Measurements from ENCODE around the gene RFXANK. TPM values are rescaled to one million over a fixed set of nuclear protein-coding genes. Genes with fewer than 3 reads are reported as not detected.

The RFXANK gene
- total RNA-seq, 1 donor from 2014 or later: 31.2 TPM

DNA sequence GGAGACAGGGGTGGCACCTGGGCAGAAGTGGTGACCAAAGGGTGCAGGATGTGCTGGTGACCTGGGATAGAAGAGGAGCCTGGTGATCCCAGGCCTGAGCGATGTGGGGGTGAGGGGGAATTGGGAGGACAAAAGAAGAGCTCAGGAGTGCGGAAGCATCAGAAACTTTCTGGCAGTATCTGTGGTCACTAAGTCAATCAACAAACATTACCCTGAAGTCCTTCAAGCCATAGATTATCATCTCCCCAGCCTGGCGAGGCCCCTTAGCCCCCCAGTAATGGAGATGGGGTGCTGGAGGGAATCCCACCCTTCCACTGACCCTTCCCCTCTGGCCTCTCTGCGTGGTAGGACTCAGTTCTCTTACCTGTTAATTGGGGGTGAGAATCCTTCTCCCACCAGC is 32.5 kb upstream of the RFXANK start:
- H3K9me3 Mint-ChIP-seq: no peaks in the 10 kb centered on the region
- H4K20me1 ChIP-seq (ENCODE audit: low read depth): no peaks in the 10 kb centered on the region
- H3K79me2 ChIP-seq (ENCODE audit: low read depth): no peaks in the 10 kb centered on the region
- no peak overlapping the region for H3K4me2 ChIP-seq
- H3K27me3 Mint-ChIP-seq (ENCODE audit: insufficient read depth, low read depth): peaks cover 5% of the 10 kb centered on the region
- H3K4me3 ChIP-seq: no peak overlapping the region
- no peak overlapping the region for H3K9ac ChIP-seq
- no peaks in the 10 kb centered on the region for H3F3A ChIP-seq (ENCODE audit: low read depth)
- H3K36me3 ChIP-seq: no peaks in the 10 kb centered on the region
- no peaks in the 10 kb centered on the region for H3K9me3 ChIP-seq (ENCODE audit: low read depth)
- H3K4me1 ChIP-seq: no peaks in the 10 kb centered on the region
- H3K27ac ChIP-seq: no peak overlapping the region
- TF ChIP-seq, protein P1, sequence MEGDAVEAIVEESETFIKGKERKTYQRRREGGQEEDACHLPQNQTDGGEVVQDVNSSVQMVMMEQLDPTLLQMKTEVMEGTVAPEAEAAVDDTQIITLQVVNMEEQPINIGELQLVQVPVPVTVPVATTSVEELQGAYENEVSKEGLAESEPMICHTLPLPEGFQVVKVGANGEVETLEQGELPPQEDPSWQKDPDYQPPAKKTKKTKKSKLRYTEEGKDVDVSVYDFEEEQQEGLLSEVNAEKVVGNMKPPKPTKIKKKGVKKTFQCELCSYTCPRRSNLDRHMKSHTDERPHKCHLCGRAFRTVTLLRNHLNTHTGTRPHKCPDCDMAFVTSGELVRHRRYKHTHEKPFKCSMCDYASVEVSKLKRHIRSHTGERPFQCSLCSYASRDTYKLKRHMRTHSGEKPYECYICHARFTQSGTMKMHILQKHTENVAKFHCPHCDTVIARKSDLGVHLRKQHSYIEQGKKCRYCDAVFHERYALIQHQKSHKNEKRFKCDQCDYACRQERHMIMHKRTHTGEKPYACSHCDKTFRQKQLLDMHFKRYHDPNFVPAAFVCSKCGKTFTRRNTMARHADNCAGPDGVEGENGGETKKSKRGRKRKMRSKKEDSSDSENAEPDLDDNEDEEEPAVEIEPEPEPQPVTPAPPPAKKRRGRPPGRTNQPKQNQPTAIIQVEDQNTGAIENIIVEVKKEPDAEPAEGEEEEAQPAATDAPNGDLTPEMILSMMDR (IDR thresholded peaks at IDR 0.05): no peak
- TF ChIP-seq EZH2phosphoT487 (IDR thresholded peaks at IDR 0.05) (no peak), EZH2 (IDR thresholded peaks at IDR 0.05) (no peak)
- H3K4me1 Mint-ChIP-seq: no peaks in the 10 kb centered on the region
- no peaks in the 10 kb centered on the region for H3K27me3 ChIP-seq
- H2AFZ ChIP-seq (replicated peaks): no peak overlapping the region
- H3K36me3 Mint-ChIP-seq: no peaks in the 10 kb centered on the region
- H3K4me3 Mint-ChIP-seq: peak overlapping the region; percentile 30
- no peak for DNase-seq (ENCODE audit: low spot score)
- no peak overlapping the region for H3K27ac Mint-ChIP-seq

DNA sequence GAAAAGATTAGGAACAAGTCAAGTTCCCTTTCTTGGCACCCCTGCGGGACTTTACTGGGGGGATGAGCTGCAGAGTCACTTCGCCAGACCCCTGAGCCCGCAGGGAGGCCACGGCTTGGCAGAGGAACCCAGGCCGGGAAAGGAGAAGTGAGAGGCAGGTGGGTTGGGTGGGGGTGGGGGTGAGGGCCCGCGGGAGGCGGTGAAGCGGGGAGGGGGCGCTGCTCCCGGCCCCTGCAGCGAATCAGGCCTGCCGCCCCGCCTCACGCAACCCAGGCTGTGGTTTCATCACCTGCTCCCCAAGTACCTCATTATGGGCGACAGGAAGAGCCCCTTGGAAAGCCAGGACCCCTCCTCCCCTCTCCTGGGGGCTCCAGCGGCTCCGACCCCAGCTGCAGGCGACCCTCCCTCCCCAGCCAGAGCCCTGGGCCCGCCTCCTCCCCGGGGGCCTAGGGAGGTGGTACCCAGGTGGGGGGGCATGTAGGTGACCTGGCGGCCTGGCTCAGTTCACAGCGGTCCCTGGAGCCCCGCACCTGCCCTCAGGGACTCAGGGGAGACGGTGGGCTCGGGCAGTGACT is 31.5 kb upstream of the RFXANK start:
- Mint-ChIP-seq H3K27me3 (ENCODE audit: insufficient read depth, low read depth) (peaks cover 5% of the 10 kb centered on the region), H3K4me3 (no peak overlapping the region), H3K36me3 (no peaks in the 10 kb centered on the region), H3K9me3 (no peaks in the 10 kb centered on the region), H3K27ac (no peak overlapping the region), H3K4me1 (no peaks in the 10 kb centered on the region)
- Histone ChIP-seq H3K27me3 (no peaks in the 10 kb centered on the region), H3K4me3 (no peak overlapping the region), H3K4me2 (no peak overlapping the region), H3K9me3 (ENCODE audit: low read depth) (no peaks in the 10 kb centered on the region), H3K9ac (no peak overlapping the region), H4K20me1 (ENCODE audit: low read depth) (no peaks in the 10 kb centered on the region), H3K4me1 (no peaks in the 10 kb centered on the region), H3K79me2 (ENCODE audit: low read depth) (no peaks in the 10 kb centered on the region), H3F3A (ENCODE audit: low read depth) (no peaks in the 10 kb centered on the region), H2AFZ (replicated peaks) (no peak overlapping the region), H3K27ac (no peak overlapping the region), H3K36me3 (no peaks in the 10 kb centered on the region)
- TF ChIP-seq, protein P1 (IDR thresholded peaks at IDR 0.05): no peak
- TF ChIP-seq EZH2phosphoT487 (IDR thresholded peaks at IDR 0.05) (no peak), EZH2 (IDR thresholded peaks at IDR 0.05) (no peak)
- no peak for DNase-seq (ENCODE audit: low spot score)

DNA sequence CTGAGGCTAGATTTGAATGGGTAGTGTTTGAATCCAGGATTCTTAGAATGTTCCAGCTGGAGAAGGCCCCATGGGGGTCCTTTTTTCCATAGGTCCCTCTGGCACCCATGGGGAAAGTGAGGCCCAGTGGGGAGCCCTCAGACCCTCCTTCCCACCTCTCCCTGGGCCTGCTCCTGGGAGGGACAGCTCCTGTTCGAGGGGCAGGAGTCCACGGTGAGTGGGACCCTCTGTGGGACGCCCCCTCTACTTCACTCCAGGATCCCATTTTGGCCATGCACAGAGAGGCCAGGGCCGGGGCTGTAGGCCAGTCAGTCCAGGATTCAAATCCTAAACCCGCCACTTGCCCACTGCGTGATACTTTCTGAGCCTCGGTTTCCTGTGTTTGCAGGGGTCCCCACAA is 29.6 kb upstream of the RFXANK start:
- H3K36me3 Mint-ChIP-seq: no peaks in the 10 kb centered on the region
- Histone ChIP-seq H2AFZ (replicated peaks) (no peak overlapping the region), H4K20me1 (ENCODE audit: low read depth) (no peaks in the 10 kb centered on the region), H3K9me3 (ENCODE audit: low read depth) (no peaks in the 10 kb centered on the region), H3K4me3 (no peak overlapping the region), H3K79me2 (ENCODE audit: low read depth) (no peaks in the 10 kb centered on the region), H3K27me3 (no peaks in the 10 kb centered on the region), H3F3A (ENCODE audit: low read depth) (no peaks in the 10 kb centered on the region), H3K27ac (no peak overlapping the region), H3K4me1 (no peaks in the 10 kb centered on the region), H3K9ac (no peak overlapping the region), H3K4me2 (no peak overlapping the region), H3K36me3 (no peaks in the 10 kb centered on the region)
- TF ChIP-seq EZH2phosphoT487 (IDR thresholded peaks at IDR 0.05) (no peak), EZH2 (IDR thresholded peaks at IDR 0.05) (no peak)
- TF ChIP-seq, protein P1 (IDR thresholded peaks at IDR 0.05): no peak
- H3K9me3 Mint-ChIP-seq: no peaks in the 10 kb centered on the region
- DNase-seq (ENCODE audit: low spot score): no peak
- no peak overlapping the region for H3K4me3 Mint-ChIP-seq
- peaks cover 6% of the 10 kb centered on the region for H3K27me3 Mint-ChIP-seq (ENCODE audit: insufficient read depth, low read depth)
- H3K27ac Mint-ChIP-seq: no peak overlapping the region
- no peaks in the 10 kb centered on the region for H3K4me1 Mint-ChIP-seq

Measured in neural progenitor cell (in vitro differentiated cells).